HG03280 (cell line): ENCODE results near the gene S100A9.

Source experiments
- ATAC-seq: cut with Tn5 transposase; IDR thresholded peaks from one replicate; pipeline ENCODE4 v1.9.1; 2021; ENCODE audit warnings: mild to moderate bottlenecking, moderate library complexity; ENCODE audit not compliant: unreplicated experiment

Gene S100A9

GRCh38 chr1:153386500-153386901 lies 28.8 kb downstream of the S100A9 start:
- no peak for ATAC-seq

- ATAC-seq, result no peak
Measured at GRCh38 chr1:153387001-153387400, 29.3 kb downstream of the S100A9 start.

GRCh38 chr1:153387785-153388184 lies 30.1 kb downstream of the S100A9 start:
- ATAC-seq, result no peak

- no peak for ATAC-seq
Measured at GRCh38 chr1:153389401-153389800, 31.7 kb downstream of the S100A9 start.

GRCh38 chr1:153389973-153390879 lies 32.6 kb downstream of the S100A9 start:
- ATAC-seq, result no peak

- no peak for ATAC-seq
Measured at GRCh38 chr1:153390938-153391710, 33.5 kb downstream of the S100A9 start, which contains the start of gene S100A8. Gene S100A8, minus strand, starts transcription at chr1:153391073. Its CDS starts 538 bp downstream, at chr1:153390535.

- ATAC-seq, result no peak
Measured at GRCh38 chr1:153392258-153392657, 34.6 kb downstream of the S100A9 start.

- ATAC-seq, result no peak
Measured at GRCh38 chr1:153392822-153393221, 35.2 kb downstream of the S100A9 start.

- ATAC-seq, result no peak
Measured at GRCh38 chr1:153393926-153394325, 36.3 kb downstream of the S100A9 start.

- no peak for ATAC-seq
Measured at GRCh38 chr1:153394391-153394790, 36.7 kb downstream of the S100A9 start.

GRCh38 chr1:153395136-153395685 lies 37.6 kb downstream of the S100A9 start:
- ATAC-seq, result no peak

GRCh38 chr1:153395776-153396175 lies 38.1 kb downstream of the S100A9 start:
- ATAC-seq, result no peak

- no peak for ATAC-seq
Measured at GRCh38 chr1:153396461-153396860, 38.8 kb downstream of the S100A9 start.

- no peak for ATAC-seq
Measured at GRCh38 chr1:153397051-153397923, 39.6 kb downstream of the S100A9 start.

GRCh38 chr1:153397924-153398651 lies 40.4 kb downstream of the S100A9 start:
- no peak for ATAC-seq

GRCh38 chr1:153399401-153400055 lies 41.9 kb downstream of the S100A9 start:
- no peak for ATAC-seq

- ATAC-seq, result no peak
Measured at GRCh38 chr1:153400244-153400643, 42.6 kb downstream of the S100A9 start.

GRCh38 chr1:153401461-153401860 lies 43.8 kb downstream of the S100A9 start:
- ATAC-seq, result no peak

- ATAC-seq, result no peak
Measured at GRCh38 chr1:153402226-153402625, 44.6 kb downstream of the S100A9 start.
